ENCODE results near the gene NOM1. TPM values are rescaled to one million over a fixed set of nuclear protein-coding genes. Genes with fewer than 3 reads are reported as not detected.

The NOM1 gene
- total RNA-seq, 1 experiment from 2014 or later: 31.7 TPM

DNA sequence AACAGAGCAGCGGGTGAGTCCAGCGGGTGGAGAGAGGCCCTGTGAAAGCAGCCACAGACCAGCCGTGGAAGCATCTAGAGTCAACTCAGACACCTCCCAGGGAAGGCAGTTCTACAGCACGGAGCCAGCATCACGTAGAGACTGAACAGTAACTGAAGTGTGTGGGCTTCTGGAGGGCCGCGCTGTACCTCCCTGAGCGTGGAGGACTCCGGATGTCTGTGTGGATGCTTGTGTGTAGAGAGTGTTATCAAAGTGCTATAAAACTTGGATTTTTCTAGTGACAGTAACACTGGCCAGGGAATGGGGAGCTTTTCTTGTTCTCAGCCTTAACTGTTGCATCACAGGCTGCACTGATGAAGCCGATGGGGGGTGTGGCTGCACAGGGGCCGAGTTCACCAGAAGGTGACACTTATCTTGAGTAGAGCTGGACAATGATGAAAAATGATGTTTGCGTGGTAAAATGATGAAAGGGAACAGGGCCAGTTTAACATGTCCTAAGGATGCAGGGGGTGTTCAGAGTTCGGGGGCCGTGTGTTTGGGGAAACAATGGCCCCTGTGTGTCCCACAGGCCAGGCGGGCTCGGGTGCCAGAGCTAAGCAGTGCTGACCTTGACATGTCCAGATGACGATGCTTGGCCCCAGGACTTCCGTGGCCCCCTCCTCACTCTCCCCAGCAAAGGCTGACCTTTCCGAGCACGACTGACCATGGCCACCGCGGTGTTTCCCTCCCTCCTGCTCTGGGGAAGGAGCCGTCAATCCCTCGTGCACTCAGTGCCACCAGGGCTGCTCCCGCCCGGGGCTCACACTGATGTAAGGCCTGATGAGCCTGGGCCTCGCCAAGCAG, 39.1 kb downstream of the NOM1 start:
- no peak overlapping the region for H3T11ph ChIP-seq (ENCODE audit: low read length)
- H4K91ac ChIP-seq (ENCODE audit: insufficient read length, low read depth, low read length): no peak overlapping the region
- H3K27me3 ChIP-seq (ENCODE audit: insufficient read depth, low read length): no peaks in the 10 kb centered on the region
- no peak overlapping the region for H3K4ac ChIP-seq (ENCODE audit: low read depth, low read length)
- H4K5ac ChIP-seq (ENCODE audit: insufficient read length, low read depth, low read length): no peak overlapping the region
- peaks cover 3 to 5% of the 10 kb centered on the region in 2 experiments; a peak in 3 of 4 replicates for H3K4me1 Mint-ChIP-seq
- no peak overlapping the region for H3K18ac ChIP-seq (ENCODE audit: insufficient read length, low read depth, low read length)
- no peaks in the 10 kb centered on the region for H3K9me3 Mint-ChIP-seq
- H3K56ac ChIP-seq (ENCODE audit: insufficient read length, low read depth, low read length): no peak overlapping the region
- H3K23ac ChIP-seq (ENCODE audit: insufficient read length, low read depth, low read length): no peak overlapping the region
- no peak overlapping the region; the same call in 1 of the 2 replicates for H3K14ac ChIP-seq (ENCODE audit: insufficient read depth, low read length)
- H2BK12ac ChIP-seq (ENCODE audit: insufficient read length, low read depth, low read length): no peak overlapping the region
- no peak overlapping the region for H3K9ac ChIP-seq (ENCODE audit: extremely low read depth, insufficient read length, low read length)
- H2BK5ac ChIP-seq (ENCODE audit: insufficient read length, low read length): no peak overlapping the region
- peaks cover 2% of the 10 kb centered on the region for H3K23me2 ChIP-seq (ENCODE audit: insufficient read length, low read depth, low read length, poor library complexity, severe bottlenecking)
- no peaks in the 10 kb centered on the region for H3K9me3 ChIP-seq (ENCODE audit: control insufficient read depth, low read depth, low read length)
- no peak overlapping the region for H3K4me2 ChIP-seq (ENCODE audit: insufficient read depth, insufficient read length, low read length)
- no peak overlapping the region for H2BK15ac ChIP-seq (ENCODE audit: low read depth, low read length)
- no peak overlapping the region for H2BK120ac ChIP-seq (ENCODE audit: low read depth, low read length, poor library complexity, severe bottlenecking)
- DNase-seq: no peak
- no peak overlapping the region for H2AFZ ChIP-seq (ENCODE audit: low read length)
- TF ChIP-seq, protein P1, sequence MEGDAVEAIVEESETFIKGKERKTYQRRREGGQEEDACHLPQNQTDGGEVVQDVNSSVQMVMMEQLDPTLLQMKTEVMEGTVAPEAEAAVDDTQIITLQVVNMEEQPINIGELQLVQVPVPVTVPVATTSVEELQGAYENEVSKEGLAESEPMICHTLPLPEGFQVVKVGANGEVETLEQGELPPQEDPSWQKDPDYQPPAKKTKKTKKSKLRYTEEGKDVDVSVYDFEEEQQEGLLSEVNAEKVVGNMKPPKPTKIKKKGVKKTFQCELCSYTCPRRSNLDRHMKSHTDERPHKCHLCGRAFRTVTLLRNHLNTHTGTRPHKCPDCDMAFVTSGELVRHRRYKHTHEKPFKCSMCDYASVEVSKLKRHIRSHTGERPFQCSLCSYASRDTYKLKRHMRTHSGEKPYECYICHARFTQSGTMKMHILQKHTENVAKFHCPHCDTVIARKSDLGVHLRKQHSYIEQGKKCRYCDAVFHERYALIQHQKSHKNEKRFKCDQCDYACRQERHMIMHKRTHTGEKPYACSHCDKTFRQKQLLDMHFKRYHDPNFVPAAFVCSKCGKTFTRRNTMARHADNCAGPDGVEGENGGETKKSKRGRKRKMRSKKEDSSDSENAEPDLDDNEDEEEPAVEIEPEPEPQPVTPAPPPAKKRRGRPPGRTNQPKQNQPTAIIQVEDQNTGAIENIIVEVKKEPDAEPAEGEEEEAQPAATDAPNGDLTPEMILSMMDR (conservative IDR thresholded peaks at IDR 0.05): no peak
- H3K27ac Mint-ChIP-seq: peak overlapping the region in 1 of 3 experiments; percentile 21; a peak in 1 of 7 replicates
- no peak overlapping the region for H3K27ac ChIP-seq (ENCODE audit: insufficient read length, low read depth, low read length)
- no peaks in the 10 kb centered on the region for H3K79me2 ChIP-seq (ENCODE audit: insufficient read depth, low read length)
- WGBS (ENCODE audit: extremely low coverage, insufficient read length, low lambda C conversion rate): no CpG with 5 or more reads among the region's 27 CpGs
- H3K79me1 ChIP-seq (ENCODE audit: insufficient read depth, low read depth, low read length, poor library complexity, severe bottlenecking): no peaks in the 10 kb centered on the region
- H3K27me3 Mint-ChIP-seq (ENCODE audit: low read depth): peaks cover 35% of the 10 kb centered on the region
- H2AK5ac ChIP-seq (ENCODE audit: insufficient read length, low read length): no peak overlapping the region
- no peak overlapping the region for H3K4me3 Mint-ChIP-seq
- no peaks in the 10 kb centered on the region for H3K4me1 ChIP-seq (ENCODE audit: insufficient read depth, low read length)
- H4K20me1 ChIP-seq (ENCODE audit: control insufficient read depth, insufficient read depth, insufficient read length): no peaks in the 10 kb centered on the region
- no peak overlapping the region for H2BK20ac ChIP-seq (ENCODE audit: low read depth, low read length, poor library complexity, severe bottlenecking)
- no peaks in the 10 kb centered on the region; a peak in 1 of 7 replicates for H3K36me3 Mint-ChIP-seq (ENCODE audit: insufficient read depth in 1 of 3, low read depth in 3 of 3)
- H4K8ac ChIP-seq (replicated peaks; ENCODE audit: insufficient read length, low read depth, low read length): no peak overlapping the region

All from H9 (cell line).